ENCODE results near the gene CHIT1.

The CHIT1 gene

DNA sequence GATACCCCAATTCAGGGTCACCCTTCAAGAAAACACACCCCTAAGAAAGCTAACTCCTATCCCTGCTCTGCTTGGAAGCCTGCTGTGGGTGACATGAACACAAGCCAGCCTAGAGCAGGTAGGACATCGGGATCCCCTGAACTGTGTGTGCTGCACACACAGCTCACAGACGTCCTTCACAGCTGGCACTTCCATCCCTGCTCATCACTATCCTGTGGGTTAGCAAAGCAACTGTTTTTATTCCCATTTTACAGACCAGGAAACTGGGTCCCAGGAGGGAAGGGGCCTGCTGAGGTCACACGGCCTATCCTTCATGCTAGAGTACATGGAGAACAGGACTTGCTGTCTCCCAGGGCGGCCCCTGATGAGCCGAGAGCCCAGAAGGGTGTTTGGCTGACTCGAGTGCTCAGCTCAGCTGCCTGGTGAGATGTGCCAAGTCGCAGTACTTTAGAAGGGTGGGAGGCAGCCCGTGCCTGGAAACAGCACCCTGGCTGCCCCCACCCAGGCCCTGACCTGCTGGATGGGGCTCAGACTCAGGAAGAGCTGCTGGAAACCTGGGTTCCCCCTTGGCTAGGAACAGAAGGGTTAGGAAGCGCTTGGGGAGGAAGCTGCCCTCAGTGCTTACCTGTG, 47.6 kb upstream of the CHIT1 start:
- H4K8ac ChIP-seq (ENCODE audit: low read depth, low read length) = no peak overlapping the region
- H2BK5ac ChIP-seq (ENCODE audit: low read length) = no peak overlapping the region
- H3K4me3 ChIP-seq (ENCODE audit: low read length in 2 of 2) = no peak overlapping the region
- no peaks in the 10 kb centered on the region for H3K36me3 ChIP-seq (replicated peaks in 1 of 2; ENCODE audit: control insufficient read depth in 2 of 2, insufficient read depth in 2 of 2, low read length in 2 of 2)
- peak overlapping the region; percentile 22 for H2AK5ac ChIP-seq (ENCODE audit: low read depth, low read length)
- DNase-seq (ENCODE audit: low spot score) = no peak
- H3K4ac ChIP-seq (ENCODE audit: low read length) = no peak overlapping the region
- H3K9ac ChIP-seq (ENCODE audit: low read depth, low read length, poor library complexity) = no peak overlapping the region
- no peak overlapping the region for H2AFZ ChIP-seq (ENCODE audit: low read length)
- WGBS, 2 donors (ENCODE audit: extremely low coverage in 2 of 2, insufficient read length in 2 of 2, insufficient replicate concordance in 1 of 2) = no CpG with 5 or more reads among the region's 9 CpGs
- H3K4me1 ChIP-seq (ENCODE audit: control insufficient read depth in 2 of 2, insufficient read depth in 1 of 2, low read depth in 1 of 2, low read length in 2 of 2) = peaks cover 20 to 27% of the 10 kb centered on the region in 2 donors
- H2BK12ac ChIP-seq (ENCODE audit: low read length) = no peak overlapping the region
- H3K27me3 ChIP-seq (ENCODE audit: control insufficient read depth in 3 of 3, insufficient read depth in 3 of 3, low read depth in 1 of 3, low read length in 3 of 3) = peaks cover 0 to 20% (median 0%) of the 10 kb centered on the region in 3 experiments
- no peaks in the 10 kb centered on the region for H3K9me3 ChIP-seq (replicated peaks in 1 of 2; ENCODE audit: control insufficient read depth in 2 of 2, insufficient read depth in 1 of 2, low read depth in 1 of 2, low read length in 2 of 2)
- H3K23ac ChIP-seq (ENCODE audit: low read depth, low read length, poor library complexity) = peak overlapping the region; percentile 36
- no peak overlapping the region for H2BK15ac ChIP-seq (ENCODE audit: low read length)
- no peak overlapping the region for H2BK120ac ChIP-seq (ENCODE audit: low read depth, low read length)
- H3K18ac ChIP-seq (ENCODE audit: low read length) = no peak overlapping the region
- no peak overlapping the region for H4K91ac ChIP-seq (ENCODE audit: low read depth, low read length, poor library complexity)
- H3K27ac ChIP-seq (replicated peaks; ENCODE audit: low read length) = no peak overlapping the region
- no peaks in the 10 kb centered on the region for H3K79me1 ChIP-seq (ENCODE audit: low read depth, low read length)
- H3K4me2 ChIP-seq (ENCODE audit: insufficient read depth, low read length, poor library complexity, severe bottlenecking) = no peak overlapping the region
- no peak overlapping the region for H3K14ac ChIP-seq (ENCODE audit: low read length)

DNA sequence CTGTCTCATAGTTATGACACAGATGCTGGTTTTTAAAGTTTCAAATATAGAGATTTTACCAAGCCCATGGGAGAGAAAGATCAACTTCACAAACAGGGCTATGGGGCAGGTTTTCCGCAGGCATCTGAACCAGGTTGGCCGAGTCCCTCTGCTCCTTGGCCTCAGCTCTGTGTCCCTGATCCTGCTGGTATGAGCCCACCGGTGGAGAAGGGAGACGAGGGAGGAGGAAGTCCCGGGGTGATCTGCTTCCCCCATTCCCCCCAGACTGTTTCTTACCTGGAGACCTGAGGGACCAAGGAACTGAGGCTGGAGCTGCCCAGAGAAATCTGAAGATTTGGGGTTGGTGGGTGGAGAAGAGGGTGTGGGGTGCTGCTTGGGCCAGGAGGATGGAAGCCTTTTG, 46.9 kb upstream of the CHIT1 start:
- Histone ChIP-seq H2AK5ac (ENCODE audit: low read depth, low read length) (no peak overlapping the region), H3K4me3 (ENCODE audit: low read length in 2 of 2) (no peak overlapping the region), H4K91ac (ENCODE audit: low read depth, low read length, poor library complexity) (no peak overlapping the region), H2BK5ac (ENCODE audit: low read length) (no peak overlapping the region), H2BK15ac (ENCODE audit: low read length) (peak overlapping the region; percentile 27), H4K8ac (ENCODE audit: low read depth, low read length) (no peak overlapping the region), H3K4me2 (ENCODE audit: insufficient read depth, low read length, poor library complexity, severe bottlenecking) (no peak overlapping the region), H3K27ac (replicated peaks; ENCODE audit: low read length) (no peak overlapping the region), H2BK120ac (ENCODE audit: low read depth, low read length) (no peak overlapping the region), H3K14ac (ENCODE audit: low read length) (no peak overlapping the region), H3K36me3 (replicated peaks in 1 of 2; ENCODE audit: control insufficient read depth in 2 of 2, insufficient read depth in 2 of 2, low read length in 2 of 2) (no peaks in the 10 kb centered on the region), H3K27me3 (ENCODE audit: control insufficient read depth in 3 of 3, insufficient read depth in 3 of 3, low read depth in 1 of 3, low read length in 3 of 3) (peaks cover 0 to 20% (median 0%) of the 10 kb centered on the region in 3 experiments), H3K9ac (ENCODE audit: low read depth, low read length, poor library complexity) (no peak overlapping the region), H3K23ac (ENCODE audit: low read depth, low read length, poor library complexity) (no peak overlapping the region), H3K4me1 (ENCODE audit: control insufficient read depth in 2 of 2, insufficient read depth in 1 of 2, low read depth in 1 of 2, low read length in 2 of 2) (peaks cover 20 to 27% of the 10 kb centered on the region in 2 donors), H2AFZ (ENCODE audit: low read length) (no peak overlapping the region), H2BK12ac (ENCODE audit: low read length) (no peak overlapping the region), H3K4ac (ENCODE audit: low read length) (no peak overlapping the region), H3K9me3 (replicated peaks in 1 of 2; ENCODE audit: control insufficient read depth in 2 of 2, insufficient read depth in 1 of 2, low read depth in 1 of 2, low read length in 2 of 2) (no peaks in the 10 kb centered on the region), H3K79me1 (ENCODE audit: low read depth, low read length) (no peaks in the 10 kb centered on the region), H3K18ac (ENCODE audit: low read length) (no peak overlapping the region)
- WGBS, 2 donors (ENCODE audit: extremely low coverage in 2 of 2, insufficient read length in 2 of 2, insufficient replicate concordance in 1 of 2) = no CpG with 5 or more reads among the region's 5 CpGs
- no peak for DNase-seq (ENCODE audit: low spot score)

DNA sequence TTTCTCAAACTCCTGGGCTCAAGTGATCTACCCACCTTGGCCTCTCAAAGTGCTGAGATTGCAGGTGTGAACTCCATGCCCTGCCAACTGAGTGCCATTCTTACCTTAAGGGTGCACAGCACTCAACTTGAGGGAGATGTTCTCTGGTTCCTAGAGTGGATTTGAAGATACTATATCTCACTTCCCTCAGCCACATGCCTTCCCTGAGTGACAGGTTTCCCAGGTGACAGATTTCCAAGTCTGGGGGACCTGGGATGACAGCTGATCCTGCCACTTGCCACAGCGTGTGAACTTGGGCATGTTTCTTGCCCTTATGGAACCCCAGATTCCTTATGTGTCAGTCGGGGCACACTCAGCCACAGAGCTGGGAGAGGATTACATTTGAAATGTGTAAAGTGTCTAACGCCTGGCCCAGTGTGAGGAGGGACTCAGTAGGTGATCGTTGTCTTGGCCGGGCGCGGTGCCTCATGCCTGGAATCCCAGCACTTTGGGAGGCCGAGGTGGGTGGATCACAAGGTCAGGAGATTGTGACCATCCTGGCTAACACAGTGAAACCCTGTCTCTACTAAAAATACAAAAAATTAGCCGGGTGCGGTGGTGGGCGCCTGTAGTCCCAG, 46.3 kb upstream of the CHIT1 start:
- H3K4me1 ChIP-seq (ENCODE audit: control insufficient read depth in 2 of 2, insufficient read depth in 1 of 2, low read depth in 1 of 2, low read length in 2 of 2) = peaks cover 22 to 27% of the 10 kb centered on the region in 2 donors
- no peak overlapping the region for H3K4ac ChIP-seq (ENCODE audit: low read length)
- no peak overlapping the region for H2BK12ac ChIP-seq (ENCODE audit: low read length)
- no peak for DNase-seq (ENCODE audit: low spot score)
- H3K27me3 ChIP-seq (ENCODE audit: control insufficient read depth in 3 of 3, insufficient read depth in 3 of 3, low read depth in 1 of 3, low read length in 3 of 3) = peaks cover 0 to 16% (median 0%) of the 10 kb centered on the region in 3 experiments
- no peaks in the 10 kb centered on the region for H3K9me3 ChIP-seq (replicated peaks in 1 of 2; ENCODE audit: control insufficient read depth in 2 of 2, insufficient read depth in 1 of 2, low read depth in 1 of 2, low read length in 2 of 2)
- H3K9ac ChIP-seq (ENCODE audit: low read depth, low read length, poor library complexity) = no peak overlapping the region
- H3K23ac ChIP-seq (ENCODE audit: low read depth, low read length, poor library complexity) = no peak overlapping the region
- no peak overlapping the region for H3K4me3 ChIP-seq (ENCODE audit: low read length in 2 of 2)
- H2AK5ac ChIP-seq (ENCODE audit: low read depth, low read length) = no peak overlapping the region
- no peak overlapping the region for H2BK5ac ChIP-seq (ENCODE audit: low read length)
- H2AFZ ChIP-seq (ENCODE audit: low read length) = no peak overlapping the region
- no peak overlapping the region for H2BK15ac ChIP-seq (ENCODE audit: low read length)
- H3K18ac ChIP-seq (ENCODE audit: low read length) = no peak overlapping the region
- no peaks in the 10 kb centered on the region for H3K79me1 ChIP-seq (ENCODE audit: low read depth, low read length)
- no peak overlapping the region for H2BK120ac ChIP-seq (ENCODE audit: low read depth, low read length)
- WGBS, 2 donors (ENCODE audit: extremely low coverage in 2 of 2, insufficient read length in 2 of 2, insufficient replicate concordance in 1 of 2) = no CpG with 5 or more reads among the region's 11 CpGs
- no peak overlapping the region for H3K27ac ChIP-seq (replicated peaks; ENCODE audit: low read length)
- H3K4me2 ChIP-seq (ENCODE audit: insufficient read depth, low read length, poor library complexity, severe bottlenecking) = no peak overlapping the region
- H3K14ac ChIP-seq (ENCODE audit: low read length) = no peak overlapping the region
- H3K36me3 ChIP-seq (replicated peaks in 1 of 2; ENCODE audit: control insufficient read depth in 2 of 2, insufficient read depth in 2 of 2, low read length in 2 of 2) = no peaks in the 10 kb centered on the region
- H4K8ac ChIP-seq (ENCODE audit: low read depth, low read length) = no peak overlapping the region
- H4K91ac ChIP-seq (ENCODE audit: low read depth, low read length, poor library complexity) = no peak overlapping the region

DNA sequence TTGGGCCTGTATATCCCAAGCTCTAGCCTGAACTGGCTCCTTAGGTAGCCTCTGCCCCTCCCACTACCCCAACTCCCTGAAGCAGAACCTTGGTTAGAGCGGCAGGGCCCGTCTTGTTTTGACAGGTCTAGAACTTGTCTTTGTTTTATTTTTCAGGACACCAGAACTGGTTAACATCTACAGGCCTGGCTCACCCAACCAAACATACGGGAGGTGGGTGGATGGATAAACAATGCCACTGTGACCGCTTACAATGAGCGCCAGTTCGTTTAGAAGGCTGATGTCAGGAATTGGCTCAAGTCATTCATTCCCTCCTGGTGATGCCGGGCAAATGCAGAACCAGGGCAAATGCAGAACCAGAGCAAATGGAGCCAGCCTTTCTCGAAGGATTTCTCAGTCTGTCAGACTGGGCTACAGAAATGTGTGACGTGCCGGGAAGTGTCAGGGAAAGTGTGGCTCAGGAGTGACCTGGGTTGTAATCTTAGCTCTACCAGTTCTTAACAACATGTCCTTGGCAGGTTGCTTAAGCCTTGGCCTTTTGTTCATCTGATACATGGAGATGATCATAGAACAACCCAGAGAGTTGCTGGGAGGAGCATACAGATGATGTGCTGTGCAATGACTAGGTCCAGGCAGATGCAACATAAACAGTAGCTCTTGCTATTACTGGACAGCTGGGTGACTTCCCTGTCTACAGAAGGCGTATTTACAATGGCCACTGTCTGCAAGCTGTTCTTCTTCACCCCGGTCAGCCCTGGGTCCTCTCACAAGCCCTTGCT, 45.3 kb upstream of the CHIT1 start:
- no peak overlapping the region for H3K4ac ChIP-seq (ENCODE audit: low read length)
- no CpG with 5 or more reads among the region's 12 CpGs for WGBS, 2 donors (ENCODE audit: extremely low coverage in 2 of 2, insufficient read length in 2 of 2, insufficient replicate concordance in 1 of 2)
- no peak overlapping the region for H3K9ac ChIP-seq (ENCODE audit: low read depth, low read length, poor library complexity)
- no peak overlapping the region for H2BK12ac ChIP-seq (ENCODE audit: low read length)
- no peak overlapping the region for H4K91ac ChIP-seq (ENCODE audit: low read depth, low read length, poor library complexity)
- no peak overlapping the region for H3K23ac ChIP-seq (ENCODE audit: low read depth, low read length, poor library complexity)
- no peak overlapping the region for H2BK15ac ChIP-seq (ENCODE audit: low read length)
- peaks cover 0 to 22% (median 0%) of the 10 kb centered on the region in 3 experiments for H3K27me3 ChIP-seq (ENCODE audit: control insufficient read depth in 3 of 3, insufficient read depth in 3 of 3, low read depth in 1 of 3, low read length in 3 of 3)
- no peaks in the 10 kb centered on the region for H3K36me3 ChIP-seq (replicated peaks in 1 of 2; ENCODE audit: control insufficient read depth in 2 of 2, insufficient read depth in 2 of 2, low read length in 2 of 2)
- H3K4me3 ChIP-seq (ENCODE audit: low read length in 2 of 2) = no peak overlapping the region
- no peak overlapping the region for H3K27ac ChIP-seq (replicated peaks; ENCODE audit: low read length)
- H4K8ac ChIP-seq (ENCODE audit: low read depth, low read length) = no peak overlapping the region
- H3K4me2 ChIP-seq (ENCODE audit: insufficient read depth, low read length, poor library complexity, severe bottlenecking) = no peak overlapping the region
- no peaks in the 10 kb centered on the region for H3K9me3 ChIP-seq (replicated peaks in 1 of 2; ENCODE audit: control insufficient read depth in 2 of 2, insufficient read depth in 1 of 2, low read depth in 1 of 2, low read length in 2 of 2)
- H3K4me1 ChIP-seq (ENCODE audit: control insufficient read depth in 2 of 2, insufficient read depth in 1 of 2, low read depth in 1 of 2, low read length in 2 of 2) = peaks cover 22 to 27% of the 10 kb centered on the region in 2 donors
- H3K14ac ChIP-seq (ENCODE audit: low read length) = no peak overlapping the region
- H3K79me1 ChIP-seq (ENCODE audit: low read depth, low read length) = no peaks in the 10 kb centered on the region
- H3K18ac ChIP-seq (ENCODE audit: low read length) = no peak overlapping the region
- no peak overlapping the region for H2BK120ac ChIP-seq (ENCODE audit: low read depth, low read length)
- H2AFZ ChIP-seq (ENCODE audit: low read length) = no peak overlapping the region
- H2BK5ac ChIP-seq (ENCODE audit: low read length) = no peak overlapping the region
- DNase-seq (ENCODE audit: low spot score) = no peak
- H2AK5ac ChIP-seq (ENCODE audit: low read depth, low read length) = peak overlapping the region; percentile 7

Data from neuronal stem cell (in vitro differentiated cells).